PFSK-1 (cell line): Measurements from ENCODE around the gene LCNL1.

ENCODE experiments used
- FOXP2 ChIP-seq: optimal IDR thresholded peaks from 2 replicates; pipeline ENCODE3; 2011; ENCODE audit warnings: borderline replicate concordance, control low read depth, inconsistent platforms; ENCODE audit not compliant: insufficient read depth; ENCODE audit errors: extremely low read length, extremely low read depth
- POLR2AphosphoS5 ChIP-seq: IDR thresholded peaks from 2 replicates; pipeline ENCODE4 v1.6.1; 2012; ENCODE audit warnings: low read depth, mild to moderate bottlenecking, control low read depth, low read length, moderate library complexity
- SIN3A ChIP-seq: IDR thresholded peaks from 2 replicates; pipeline ENCODE4 v1.6.1; 2012; ENCODE audit warnings: mild to moderate bottlenecking, low read length, moderate library complexity, borderline replicate concordance; ENCODE audit not compliant: insufficient read depth
- TAF1 ChIP-seq: IDR thresholded peaks from 2 replicates; pipeline ENCODE4 v1.6.1; 2012; ENCODE audit warnings: low read length, control low read depth, borderline replicate concordance; ENCODE audit not compliant: insufficient read depth
- TF ChIP-seq, protein P1 (sequence below), 2 experiments: IDR thresholded peaks; 2 replicates each; pipeline versions ENCODE4 v1.6.1 to v1.8.0; 2011 to 2012; ENCODE audit warnings: low read depth in 2 of 2, low read length in 2 of 2, control low read depth in 1 of 2, inconsistent platforms in 1 of 2, mild to moderate bottlenecking in 1 of 2, moderate library complexity in 1 of 2; ENCODE audit not compliant: insufficient read depth in 1 of 2

Gene LCNL1

GRCh38 chr9:136977649-136978072 lies 5.1 kb upstream of the LCNL1 start:
- TF ChIP-seq FOXP2: no peak
- TF ChIP-seq TAF1: no peak
- TF ChIP-seq SIN3A: no peak

DNA sequence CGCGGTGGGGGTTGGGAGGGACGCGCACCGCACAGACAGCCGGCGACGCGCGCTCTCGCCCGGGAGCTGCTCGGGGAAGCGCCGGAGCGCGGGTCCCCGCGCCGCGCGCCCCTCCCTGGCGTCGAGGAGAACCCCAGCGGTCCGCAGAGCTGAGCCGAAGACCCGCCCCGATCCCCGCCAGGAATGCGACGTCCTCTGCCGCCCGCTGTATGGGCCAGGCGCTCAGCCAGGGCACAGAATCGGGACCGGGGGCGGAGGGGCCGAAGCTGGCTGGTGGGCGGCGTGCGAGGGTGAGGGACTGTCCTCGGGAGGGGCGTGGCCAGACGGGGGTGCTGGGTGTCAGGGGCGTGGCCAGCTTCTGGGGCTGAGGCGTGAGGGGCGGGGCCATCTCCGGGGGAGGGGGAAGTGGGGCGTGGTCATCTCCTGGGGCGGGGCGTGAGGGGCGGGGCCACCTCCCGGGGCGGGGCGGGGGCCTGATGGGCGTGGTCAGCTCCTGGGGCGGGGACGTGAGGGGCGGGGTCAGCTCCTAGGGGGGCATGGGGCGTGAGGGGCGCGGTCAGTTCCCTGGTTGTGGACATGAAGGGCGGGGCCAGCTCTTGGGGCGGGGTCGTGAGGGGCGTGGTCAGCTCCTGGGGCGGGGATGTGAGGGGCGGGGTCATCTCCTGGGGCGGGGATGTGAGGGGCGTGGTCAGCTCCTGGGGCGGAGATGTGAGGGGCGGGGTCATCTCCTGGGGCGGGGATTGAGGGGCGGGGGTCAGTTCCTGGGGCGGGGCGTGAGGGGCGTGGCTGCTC lies 4.5 kb upstream of the LCNL1 start:
- TF ChIP-seq FOXP2 (no peak), SIN3A (no peak), TAF1 (no peak), POLR2AphosphoS5 (no peak)
- TF ChIP-seq, protein P1, sequence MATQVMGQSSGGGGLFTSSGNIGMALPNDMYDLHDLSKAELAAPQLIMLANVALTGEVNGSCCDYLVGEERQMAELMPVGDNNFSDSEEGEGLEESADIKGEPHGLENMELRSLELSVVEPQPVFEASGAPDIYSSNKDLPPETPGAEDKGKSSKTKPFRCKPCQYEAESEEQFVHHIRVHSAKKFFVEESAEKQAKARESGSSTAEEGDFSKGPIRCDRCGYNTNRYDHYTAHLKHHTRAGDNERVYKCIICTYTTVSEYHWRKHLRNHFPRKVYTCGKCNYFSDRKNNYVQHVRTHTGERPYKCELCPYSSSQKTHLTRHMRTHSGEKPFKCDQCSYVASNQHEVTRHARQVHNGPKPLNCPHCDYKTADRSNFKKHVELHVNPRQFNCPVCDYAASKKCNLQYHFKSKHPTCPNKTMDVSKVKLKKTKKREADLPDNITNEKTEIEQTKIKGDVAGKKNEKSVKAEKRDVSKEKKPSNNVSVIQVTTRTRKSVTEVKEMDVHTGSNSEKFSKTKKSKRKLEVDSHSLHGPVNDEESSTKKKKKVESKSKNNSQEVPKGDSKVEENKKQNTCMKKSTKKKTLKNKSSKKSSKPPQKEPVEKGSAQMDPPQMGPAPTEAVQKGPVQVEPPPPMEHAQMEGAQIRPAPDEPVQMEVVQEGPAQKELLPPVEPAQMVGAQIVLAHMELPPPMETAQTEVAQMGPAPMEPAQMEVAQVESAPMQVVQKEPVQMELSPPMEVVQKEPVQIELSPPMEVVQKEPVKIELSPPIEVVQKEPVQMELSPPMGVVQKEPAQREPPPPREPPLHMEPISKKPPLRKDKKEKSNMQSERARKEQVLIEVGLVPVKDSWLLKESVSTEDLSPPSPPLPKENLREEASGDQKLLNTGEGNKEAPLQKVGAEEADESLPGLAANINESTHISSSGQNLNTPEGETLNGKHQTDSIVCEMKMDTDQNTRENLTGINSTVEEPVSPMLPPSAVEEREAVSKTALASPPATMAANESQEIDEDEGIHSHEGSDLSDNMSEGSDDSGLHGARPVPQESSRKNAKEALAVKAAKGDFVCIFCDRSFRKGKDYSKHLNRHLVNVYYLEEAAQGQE (IDR thresholded peaks at IDR 0.05; ENCODE audit: insufficient read depth in 1 of 2, low read depth in 2 of 2, low read length in 2 of 2): no peak

- no peak for TF ChIP-seq SIN3A
- no peak for TF ChIP-seq POLR2AphosphoS5
These were observed 3.8 kb upstream of the LCNL1 start for GRCh38 chr9:136978865-136979544.

DNA sequence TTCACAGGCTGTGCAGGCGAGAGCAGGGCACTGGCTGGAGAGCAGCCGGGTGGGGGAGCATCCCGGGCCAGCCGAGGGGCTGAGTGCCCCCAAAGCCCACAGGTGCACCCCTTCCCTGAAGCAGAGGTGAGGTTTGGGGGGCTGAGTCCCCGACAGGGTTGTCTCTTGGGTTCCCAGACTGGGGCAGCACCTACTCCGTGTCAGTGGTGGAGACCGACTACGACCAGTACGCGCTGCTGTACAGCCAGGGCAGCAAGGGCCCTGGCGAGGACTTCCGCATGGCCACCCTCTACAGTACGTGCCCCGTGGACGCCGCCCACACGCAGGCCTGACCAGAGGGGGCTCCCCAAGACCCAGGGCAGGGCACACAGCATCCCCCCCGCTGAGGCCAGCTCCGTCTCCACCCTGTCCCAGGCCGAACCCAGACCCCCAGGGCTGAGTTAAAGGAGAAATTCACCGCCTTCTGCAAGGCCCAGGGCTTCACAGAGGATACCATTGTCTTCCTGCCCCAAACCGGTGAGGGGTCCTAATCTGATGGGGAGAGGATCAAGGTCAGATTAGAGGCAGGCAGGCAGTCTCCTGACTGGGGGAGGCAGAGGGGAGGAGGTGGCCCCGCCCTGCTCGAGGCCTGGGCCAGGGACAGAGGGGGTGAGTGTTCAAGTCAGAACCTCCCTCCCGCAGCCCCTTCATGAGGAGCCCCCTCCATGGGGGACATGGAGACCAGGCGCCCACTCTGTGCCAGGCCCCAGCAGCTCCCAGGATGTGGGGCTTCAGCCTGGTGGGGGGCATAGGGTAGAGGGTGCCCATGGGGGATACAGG lies 2.8 kb upstream of the LCNL1 start:
- TF ChIP-seq, protein P1 (IDR thresholded peaks at IDR 0.05; ENCODE audit: insufficient read depth in 1 of 2, low read depth in 2 of 2, low read length in 2 of 2): no peak
- no peak for TF ChIP-seq TAF1

GRCh38 chr9:136980669-136981478 lies 1.9 kb upstream of the LCNL1 start:
- no peak for TF ChIP-seq TAF1
- TF ChIP-seq SIN3A: no peak
- TF ChIP-seq, protein P1 (IDR thresholded peaks at IDR 0.05; ENCODE audit: insufficient read depth in 1 of 2, low read depth in 2 of 2, low read length in 2 of 2): no peak
- no peak for TF ChIP-seq POLR2AphosphoS5
- TF ChIP-seq FOXP2: no peak
